ENCODE results near the gene SCGB1A1.
A peak's percentile ranks its signal among the peaks of the same experiment; 100 is the strongest.

The SCGB1A1 gene

DNA sequence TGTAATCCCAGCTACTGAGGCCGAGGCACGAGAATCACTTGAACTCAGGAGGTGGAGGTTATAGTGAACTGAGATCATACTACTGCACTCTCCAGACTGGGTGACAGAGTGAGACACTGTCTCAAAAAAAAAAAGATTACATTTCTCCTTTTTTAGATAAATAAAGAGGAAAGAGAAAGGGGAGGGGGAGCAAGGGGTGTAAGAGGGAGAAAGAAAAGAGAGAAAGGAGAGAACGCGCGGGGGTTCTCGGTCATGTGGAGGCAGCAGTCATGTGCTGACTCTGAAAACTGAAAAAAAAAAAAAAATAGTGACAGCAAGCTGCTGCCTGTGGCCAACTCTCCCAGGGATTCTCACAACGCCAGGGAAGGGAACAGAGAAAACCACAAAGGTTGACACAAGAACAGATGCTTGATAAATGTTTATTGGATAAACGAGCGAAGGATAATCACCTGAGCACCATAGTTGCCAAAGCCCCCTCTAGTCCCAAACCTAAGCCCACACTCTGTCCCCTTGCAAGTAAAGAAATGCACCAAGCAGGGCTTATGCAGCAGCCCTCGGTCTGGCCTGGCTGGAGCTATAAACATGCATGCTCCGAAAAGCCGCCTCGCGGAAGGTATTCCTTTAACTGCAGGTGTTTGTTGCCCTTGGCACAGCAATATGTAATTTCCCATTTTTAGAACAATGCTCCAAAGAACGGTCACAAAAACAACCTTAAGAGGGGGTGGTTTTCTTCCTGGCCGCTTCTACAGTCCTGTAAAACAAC, 14.5 kb downstream of the SCGB1A1 start:
- TF ChIP-seq POU2F2 (IDR thresholded peaks at IDR 0.05; ENCODE audit: low read depth, low read length): no peak
- no peak for TF ChIP-seq SPI1 (IDR thresholded peaks at IDR 0.05; ENCODE audit: low read depth, low read length)
- TF ChIP-seq TAF1 (IDR thresholded peaks at IDR 0.05; ENCODE audit: low read depth, low read length): no peak
- no peak for TF ChIP-seq PAX5 (IDR thresholded peaks at IDR 0.05; ENCODE audit: insufficient read depth, low read length, severe bottlenecking)
- TF ChIP-seq POLR2AphosphoS5 (IDR thresholded peaks at IDR 0.05; ENCODE audit: low read depth, low read length): no peak
- no peak for TF ChIP-seq POLR2A (IDR thresholded peaks at IDR 0.05; ENCODE audit: low read depth, low read length)
- FAIRE-seq (no peak), DNase-seq (ENCODE audit: insufficient read length, low spot score) (no peak)

DNA sequence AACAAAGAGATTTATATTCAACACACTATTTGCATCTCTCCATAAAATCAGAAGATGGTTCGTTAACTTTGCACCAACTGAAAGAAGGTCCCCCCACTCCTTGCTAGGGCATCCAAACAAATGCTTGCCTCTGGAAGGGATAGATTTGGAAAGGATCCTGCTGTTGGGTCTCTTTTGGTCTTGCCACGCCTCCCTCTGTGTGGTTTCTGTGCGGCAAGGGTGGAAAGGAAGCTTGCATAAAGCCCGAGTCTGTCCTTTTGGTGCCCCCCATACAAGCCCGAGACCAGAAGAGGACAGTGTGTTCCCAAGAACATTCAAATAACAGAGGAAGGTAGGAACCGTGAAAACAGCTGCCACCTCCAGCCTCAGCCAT, 15.1 kb downstream of the SCGB1A1 start:
- DNase-seq (ENCODE audit: insufficient read length, low spot score) (no peak), FAIRE-seq (no peak)
- TF ChIP-seq POLR2AphosphoS5 (IDR thresholded peaks at IDR 0.05; ENCODE audit: low read depth, low read length) (no peak), TAF1 (IDR thresholded peaks at IDR 0.05; ENCODE audit: low read depth, low read length) (no peak), SPI1 (IDR thresholded peaks at IDR 0.05; ENCODE audit: low read depth, low read length) (no peak), POLR2A (IDR thresholded peaks at IDR 0.05; ENCODE audit: low read depth, low read length) (no peak), POU2F2 (IDR thresholded peaks at IDR 0.05; ENCODE audit: low read depth, low read length) (no peak), PAX5 (IDR thresholded peaks at IDR 0.05; ENCODE audit: insufficient read depth, low read length, severe bottlenecking) (no peak)

DNA sequence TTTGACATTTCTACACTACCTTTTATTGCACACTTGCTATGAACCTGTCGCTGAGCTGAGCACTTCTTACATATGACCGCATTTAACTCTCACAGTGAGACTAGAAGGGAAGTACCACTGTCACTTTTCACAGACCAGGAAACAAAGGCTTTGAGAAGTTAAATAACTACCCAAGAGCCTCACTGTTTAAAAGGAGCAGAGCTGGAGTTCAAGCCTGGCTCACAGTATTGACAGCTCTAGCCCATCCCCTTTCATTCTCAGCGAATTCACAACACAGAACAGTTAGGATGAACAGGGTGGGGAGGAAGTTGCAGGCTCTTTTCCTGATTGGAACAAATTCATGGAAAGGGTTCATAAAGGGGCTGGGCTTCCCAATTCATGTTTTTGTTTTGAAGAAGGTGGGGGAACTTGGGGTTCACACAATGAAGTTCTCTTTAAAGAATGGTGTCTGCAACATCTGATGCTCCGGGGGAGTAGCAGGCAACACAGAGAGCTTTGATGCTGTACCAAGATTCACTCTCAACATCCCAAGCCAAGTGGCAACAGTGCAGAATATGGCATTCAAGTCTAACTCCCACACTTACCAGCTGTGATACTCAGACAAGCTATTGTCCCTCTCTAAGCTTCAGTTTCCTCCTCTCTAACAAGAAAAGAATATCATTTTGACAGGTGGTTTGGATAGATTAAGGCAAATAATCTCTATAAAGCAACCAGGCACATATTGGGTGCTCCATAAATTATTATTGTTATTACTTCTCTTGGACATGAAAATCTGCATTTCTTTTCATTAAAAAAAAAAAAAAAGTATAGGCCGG, 17.2 kb downstream of the SCGB1A1 start:
- FAIRE-seq (peak; percentile 13), DNase-seq (ENCODE audit: insufficient read length, low spot score) (no peak)
- TF ChIP-seq POLR2A (IDR thresholded peaks at IDR 0.05; ENCODE audit: low read depth, low read length) (no peak), POLR2AphosphoS5 (IDR thresholded peaks at IDR 0.05; ENCODE audit: low read depth, low read length) (no peak), TAF1 (IDR thresholded peaks at IDR 0.05; ENCODE audit: low read depth, low read length) (no peak), SPI1 (IDR thresholded peaks at IDR 0.05; ENCODE audit: low read depth, low read length) (no peak), POU2F2 (IDR thresholded peaks at IDR 0.05; ENCODE audit: low read depth, low read length) (no peak), PAX5 (IDR thresholded peaks at IDR 0.05; ENCODE audit: insufficient read depth, low read length, severe bottlenecking) (no peak)

DNA sequence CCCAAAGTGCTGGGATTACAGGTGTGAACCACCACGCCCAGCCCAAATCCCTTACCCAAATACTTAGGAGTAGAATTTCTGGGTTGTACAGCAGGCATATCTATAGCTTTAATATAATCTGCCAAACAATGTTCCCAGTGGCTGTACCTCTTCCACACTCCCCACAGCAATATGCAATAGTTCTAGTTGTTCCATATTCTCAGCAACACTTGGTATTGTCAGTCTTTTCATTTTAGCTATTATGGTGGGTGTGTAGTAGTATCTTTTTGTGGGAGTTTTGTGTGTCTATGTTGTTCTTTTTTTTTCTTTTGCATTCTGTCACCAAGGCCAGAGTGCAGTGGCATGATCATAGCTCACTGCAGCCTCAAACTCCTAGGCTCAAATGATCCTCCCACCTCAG, 18.8 kb downstream of the SCGB1A1 start:
- TF ChIP-seq POLR2A (IDR thresholded peaks at IDR 0.05; ENCODE audit: low read depth, low read length) (no peak), POU2F2 (IDR thresholded peaks at IDR 0.05; ENCODE audit: low read depth, low read length) (no peak), SPI1 (IDR thresholded peaks at IDR 0.05; ENCODE audit: low read depth, low read length) (no peak), PAX5 (IDR thresholded peaks at IDR 0.05; ENCODE audit: insufficient read depth, low read length, severe bottlenecking) (no peak), TAF1 (IDR thresholded peaks at IDR 0.05; ENCODE audit: low read depth, low read length) (no peak), POLR2AphosphoS5 (IDR thresholded peaks at IDR 0.05; ENCODE audit: low read depth, low read length) (no peak)
- DNase-seq (ENCODE audit: insufficient read length, low spot score) (no peak), FAIRE-seq (no peak)

DNA sequence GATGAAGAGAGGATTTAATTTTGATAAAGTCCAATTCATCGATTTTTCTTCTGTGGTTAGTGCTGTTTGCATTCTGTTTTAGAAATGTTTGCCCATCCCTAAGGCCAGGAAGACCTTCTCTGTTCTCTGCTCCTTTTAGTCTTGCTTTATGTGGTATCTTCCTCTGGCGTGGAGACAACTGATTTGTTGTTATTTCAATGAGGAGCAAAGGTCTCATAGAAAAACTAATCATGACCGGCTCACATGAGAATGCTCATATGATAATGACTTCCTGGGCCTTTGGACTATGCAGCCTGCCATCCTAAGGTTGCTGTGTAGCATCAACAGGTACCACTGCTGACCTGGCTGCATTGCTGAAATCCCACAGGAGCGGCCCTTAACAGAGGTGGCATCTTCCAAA, 19.8 kb downstream of the SCGB1A1 start:
- FAIRE-seq (no peak), DNase-seq (ENCODE audit: insufficient read length, low spot score) (no peak)

DNA sequence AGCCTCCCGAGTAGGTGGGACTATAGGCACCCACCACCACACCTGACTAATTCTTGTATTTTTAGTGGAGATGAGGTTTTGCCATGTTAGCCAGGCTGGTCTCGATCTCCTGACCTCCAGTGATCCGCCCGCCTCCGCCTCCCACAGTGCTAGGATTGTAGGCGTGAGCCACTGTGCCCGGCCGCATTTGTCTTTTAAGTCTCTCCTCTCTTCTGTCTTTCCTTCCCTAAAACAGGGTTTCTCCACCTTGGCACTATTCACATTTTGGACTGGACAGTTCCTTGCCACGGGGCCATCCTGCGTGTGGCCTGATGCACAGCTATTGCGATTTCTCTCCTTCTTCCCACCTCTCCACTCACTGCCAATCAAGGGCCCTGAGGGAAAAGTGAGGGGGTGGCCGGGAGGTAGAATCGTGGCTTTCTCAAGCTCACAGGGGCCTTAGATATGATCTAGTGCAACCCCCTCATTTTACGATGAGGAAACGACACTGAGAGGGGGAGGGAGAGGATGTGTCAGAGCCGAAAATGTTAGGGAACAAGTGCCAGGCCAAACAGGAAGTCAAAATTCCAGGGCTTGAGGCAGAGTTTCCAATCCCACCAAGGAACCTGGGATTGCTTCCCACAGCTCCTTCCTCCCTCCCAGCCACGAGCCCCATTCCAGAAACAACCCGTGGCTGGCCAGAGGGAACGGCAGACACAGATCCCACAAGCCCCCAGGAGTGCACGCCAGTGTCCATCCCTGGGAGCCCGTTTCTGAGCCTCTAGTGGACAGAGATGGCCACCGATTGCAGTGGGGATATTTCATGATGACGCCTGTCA, 21.2 kb downstream of the SCGB1A1 start:
- TF ChIP-seq POLR2A (IDR thresholded peaks at IDR 0.05; ENCODE audit: low read depth, low read length) (no peak), POLR2AphosphoS5 (IDR thresholded peaks at IDR 0.05; ENCODE audit: low read depth, low read length) (no peak)
- DNase-seq (ENCODE audit: insufficient read length, low spot score): no peak
- no peak for FAIRE-seq

More for the DNA sequence above, 19.8 kb downstream of the SCGB1A1 start:
- TF ChIP-seq POLR2A (IDR thresholded peaks at IDR 0.05; ENCODE audit: low read depth, low read length) (no peak), POLR2AphosphoS5 (IDR thresholded peaks at IDR 0.05; ENCODE audit: low read depth, low read length) (no peak), POU2F2 (IDR thresholded peaks at IDR 0.05; ENCODE audit: low read depth, low read length) (no peak), PAX5 (IDR thresholded peaks at IDR 0.05; ENCODE audit: insufficient read depth, low read length, severe bottlenecking) (no peak), TAF1 (IDR thresholded peaks at IDR 0.05; ENCODE audit: low read depth, low read length) (no peak)

DNA sequence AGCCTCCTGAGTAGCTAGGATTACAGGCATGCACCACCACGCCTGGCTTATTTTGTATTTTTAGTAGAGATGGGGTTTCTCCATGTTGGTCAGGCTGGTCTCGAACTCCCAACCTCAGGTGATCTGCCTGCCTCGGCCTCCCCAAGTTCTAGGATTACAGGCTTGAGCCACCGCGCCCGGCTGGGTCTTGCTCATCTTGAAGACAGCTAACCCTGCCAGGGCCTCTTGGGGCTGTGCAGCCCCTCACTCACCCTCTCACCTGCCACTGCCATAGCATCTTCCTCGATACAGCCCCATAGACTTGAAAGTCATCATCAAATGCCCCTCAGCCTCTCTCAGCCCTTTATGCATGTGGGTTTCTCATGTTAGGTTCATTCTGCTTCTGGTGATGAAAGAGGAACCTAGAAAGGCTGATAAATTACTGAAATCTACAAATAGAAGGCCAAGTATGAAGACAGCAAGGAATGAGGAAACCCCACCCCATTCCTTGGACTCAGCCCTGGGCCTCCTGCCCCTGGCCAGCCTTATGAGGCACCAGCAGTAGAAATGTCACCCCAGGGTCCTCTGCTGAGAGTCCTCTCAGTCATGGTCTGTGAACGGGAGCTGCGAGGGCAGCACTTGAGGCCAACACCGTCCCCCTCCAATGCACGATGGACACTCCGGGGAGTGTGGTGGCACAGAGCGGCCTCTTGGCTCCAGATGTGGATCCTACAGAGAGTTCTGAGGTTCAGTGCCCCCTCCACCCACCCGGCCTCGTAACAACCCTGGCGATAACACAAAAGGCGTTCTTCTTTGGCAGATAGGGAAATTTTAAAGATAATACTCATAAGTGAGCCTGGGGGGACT, 24.8 kb downstream of the SCGB1A1 start:
- no peak for FAIRE-seq
- no peak for TF ChIP-seq SPI1 (IDR thresholded peaks at IDR 0.05; ENCODE audit: low read depth, low read length)
- TF ChIP-seq POLR2AphosphoS5 (IDR thresholded peaks at IDR 0.05; ENCODE audit: low read depth, low read length): no peak
- TF ChIP-seq POLR2A (IDR thresholded peaks at IDR 0.05; ENCODE audit: low read depth, low read length): no peak
- TF ChIP-seq PAX5 (IDR thresholded peaks at IDR 0.05; ENCODE audit: insufficient read depth, low read length, severe bottlenecking): no peak
- no peak for TF ChIP-seq TAF1 (IDR thresholded peaks at IDR 0.05; ENCODE audit: low read depth, low read length)
- TF ChIP-seq POU2F2 (IDR thresholded peaks at IDR 0.05; ENCODE audit: low read depth, low read length): no peak
- DNase-seq (ENCODE audit: insufficient read length, low spot score): no peak

DNA sequence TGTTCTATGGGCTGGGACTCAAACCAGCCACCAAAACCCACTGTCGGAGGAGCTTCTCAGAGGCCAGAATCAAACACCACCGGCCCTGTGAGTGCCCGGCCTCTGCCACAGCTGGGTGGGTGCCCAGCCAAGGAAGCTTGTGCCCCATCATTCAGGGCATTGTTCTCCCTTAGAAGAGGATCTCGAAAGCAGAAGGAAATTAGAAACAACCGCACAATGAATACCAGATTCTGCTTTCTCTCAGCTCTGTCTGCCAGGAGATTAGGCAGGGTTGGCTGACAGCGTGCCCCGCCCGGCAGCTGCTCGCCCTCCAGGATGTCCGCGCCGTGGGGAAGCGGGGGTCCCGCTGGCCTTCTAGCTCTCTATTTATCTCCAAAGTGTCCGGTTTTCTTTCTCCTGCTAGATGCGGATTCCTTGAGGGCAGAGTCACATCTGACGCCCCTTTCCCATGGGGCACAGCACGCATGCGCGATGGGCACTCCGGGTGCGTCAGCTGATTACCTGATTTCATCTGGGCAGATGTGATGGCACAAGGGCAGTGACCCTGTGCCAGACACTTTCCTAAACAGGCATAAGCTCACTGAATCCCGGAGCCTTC, 25.5 kb downstream of the SCGB1A1 start:
- FAIRE-seq: peak; percentile 82

More for the DNA sequence above, 25.5 kb downstream of the SCGB1A1 start:
- TF ChIP-seq TAF1 (IDR thresholded peaks at IDR 0.05; ENCODE audit: low read depth, low read length) (no peak), POU2F2 (IDR thresholded peaks at IDR 0.05; ENCODE audit: low read depth, low read length) (no peak), POLR2A (IDR thresholded peaks at IDR 0.05; ENCODE audit: low read depth, low read length) (no peak), PAX5 (IDR thresholded peaks at IDR 0.05; ENCODE audit: insufficient read depth, low read length, severe bottlenecking) (no peak), POLR2AphosphoS5 (IDR thresholded peaks at IDR 0.05; ENCODE audit: low read depth, low read length) (no peak), SPI1 (IDR thresholded peaks at IDR 0.05; ENCODE audit: low read depth, low read length) (no peak)
- no peak for DNase-seq (ENCODE audit: insufficient read length, low spot score)

Measured in GM12891 (cell line).